Measurements from ENCODE around the gene TMEM204. TPM values are rescaled to one million over a fixed set of nuclear protein-coding genes. Genes with fewer than 3 reads are reported as not detected.

The TMEM204 gene
- polyA plus RNA-seq, 1 donor from 2014 or later, result not detected

GRCh38 chr16:1563786-1564185, 30.3 kb downstream of the TMEM204 start:
- Histone ChIP-seq H3F3A (ENCODE audit: insufficient read depth, low read length, poor library complexity, severe bottlenecking) (no peaks in the 10 kb centered on the region), H3K4me2 (ENCODE audit: low read length) (no peak overlapping the region), H3K79me2 (replicated peaks; ENCODE audit: insufficient read depth, low read length) (no peaks in the 10 kb centered on the region), H4K20me1 (ENCODE audit: insufficient read depth) (no peaks in the 10 kb centered on the region), H3K36me3 (ENCODE audit: insufficient read depth, low read length) (no peaks in the 10 kb centered on the region), H3K27me3 (ENCODE audit: insufficient read depth, low read depth, low read length) (no peaks in the 10 kb centered on the region), H3K9ac (ENCODE audit: low read length) (no peak overlapping the region), H3K9me3 (ENCODE audit: low read length) (no peaks in the 10 kb centered on the region), H3K4me3 (ENCODE audit: low read length) (no peak overlapping the region), H3K9me2 (ENCODE audit: insufficient read depth, low read length) (no peaks in the 10 kb centered on the region), H2AFZ (ENCODE audit: low read depth, low read length) (no peak overlapping the region), H3K27ac (ENCODE audit: low read length) (no peak overlapping the region)
- TF ChIP-seq, protein P1, sequence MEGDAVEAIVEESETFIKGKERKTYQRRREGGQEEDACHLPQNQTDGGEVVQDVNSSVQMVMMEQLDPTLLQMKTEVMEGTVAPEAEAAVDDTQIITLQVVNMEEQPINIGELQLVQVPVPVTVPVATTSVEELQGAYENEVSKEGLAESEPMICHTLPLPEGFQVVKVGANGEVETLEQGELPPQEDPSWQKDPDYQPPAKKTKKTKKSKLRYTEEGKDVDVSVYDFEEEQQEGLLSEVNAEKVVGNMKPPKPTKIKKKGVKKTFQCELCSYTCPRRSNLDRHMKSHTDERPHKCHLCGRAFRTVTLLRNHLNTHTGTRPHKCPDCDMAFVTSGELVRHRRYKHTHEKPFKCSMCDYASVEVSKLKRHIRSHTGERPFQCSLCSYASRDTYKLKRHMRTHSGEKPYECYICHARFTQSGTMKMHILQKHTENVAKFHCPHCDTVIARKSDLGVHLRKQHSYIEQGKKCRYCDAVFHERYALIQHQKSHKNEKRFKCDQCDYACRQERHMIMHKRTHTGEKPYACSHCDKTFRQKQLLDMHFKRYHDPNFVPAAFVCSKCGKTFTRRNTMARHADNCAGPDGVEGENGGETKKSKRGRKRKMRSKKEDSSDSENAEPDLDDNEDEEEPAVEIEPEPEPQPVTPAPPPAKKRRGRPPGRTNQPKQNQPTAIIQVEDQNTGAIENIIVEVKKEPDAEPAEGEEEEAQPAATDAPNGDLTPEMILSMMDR (IDR thresholded peaks at IDR 0.05; ENCODE audit: poor library complexity, severe bottlenecking), result no peak
- TF ChIP-seq TAF1 (IDR thresholded peaks at IDR 0.05; ENCODE audit: low read depth) (no peak), SMC3 (conservative IDR thresholded peaks at IDR 0.05; ENCODE audit: poor library complexity) (no peak), MXI1 (conservative IDR thresholded peaks at IDR 0.05; ENCODE audit: poor library complexity, severe bottlenecking) (no peak), EP300 (conservative IDR thresholded peaks at IDR 0.05; ENCODE audit: poor library complexity, severe bottlenecking) (no peak), RAD21 (conservative IDR thresholded peaks at IDR 0.05) (no peak), EZH2 (IDR thresholded peaks at IDR 0.05; ENCODE audit: borderline replicate concordance, insufficient read depth, low read length, poor library complexity, severe bottlenecking) (no peak), POLR2AphosphoS5 (IDR thresholded peaks at IDR 0.05) (no peak)
- TF ChIP-seq, protein P2, sequence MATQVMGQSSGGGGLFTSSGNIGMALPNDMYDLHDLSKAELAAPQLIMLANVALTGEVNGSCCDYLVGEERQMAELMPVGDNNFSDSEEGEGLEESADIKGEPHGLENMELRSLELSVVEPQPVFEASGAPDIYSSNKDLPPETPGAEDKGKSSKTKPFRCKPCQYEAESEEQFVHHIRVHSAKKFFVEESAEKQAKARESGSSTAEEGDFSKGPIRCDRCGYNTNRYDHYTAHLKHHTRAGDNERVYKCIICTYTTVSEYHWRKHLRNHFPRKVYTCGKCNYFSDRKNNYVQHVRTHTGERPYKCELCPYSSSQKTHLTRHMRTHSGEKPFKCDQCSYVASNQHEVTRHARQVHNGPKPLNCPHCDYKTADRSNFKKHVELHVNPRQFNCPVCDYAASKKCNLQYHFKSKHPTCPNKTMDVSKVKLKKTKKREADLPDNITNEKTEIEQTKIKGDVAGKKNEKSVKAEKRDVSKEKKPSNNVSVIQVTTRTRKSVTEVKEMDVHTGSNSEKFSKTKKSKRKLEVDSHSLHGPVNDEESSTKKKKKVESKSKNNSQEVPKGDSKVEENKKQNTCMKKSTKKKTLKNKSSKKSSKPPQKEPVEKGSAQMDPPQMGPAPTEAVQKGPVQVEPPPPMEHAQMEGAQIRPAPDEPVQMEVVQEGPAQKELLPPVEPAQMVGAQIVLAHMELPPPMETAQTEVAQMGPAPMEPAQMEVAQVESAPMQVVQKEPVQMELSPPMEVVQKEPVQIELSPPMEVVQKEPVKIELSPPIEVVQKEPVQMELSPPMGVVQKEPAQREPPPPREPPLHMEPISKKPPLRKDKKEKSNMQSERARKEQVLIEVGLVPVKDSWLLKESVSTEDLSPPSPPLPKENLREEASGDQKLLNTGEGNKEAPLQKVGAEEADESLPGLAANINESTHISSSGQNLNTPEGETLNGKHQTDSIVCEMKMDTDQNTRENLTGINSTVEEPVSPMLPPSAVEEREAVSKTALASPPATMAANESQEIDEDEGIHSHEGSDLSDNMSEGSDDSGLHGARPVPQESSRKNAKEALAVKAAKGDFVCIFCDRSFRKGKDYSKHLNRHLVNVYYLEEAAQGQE (IDR thresholded peaks at IDR 0.05; ENCODE audit: borderline replicate concordance), result no peak

GRCh38 chr16:1564325-1564724, 30.9 kb downstream of the TMEM204 start:
- H3K36me3 ChIP-seq (ENCODE audit: insufficient read depth, low read length), result no peaks in the 10 kb centered on the region
- no peaks in the 10 kb centered on the region for H3K9me3 ChIP-seq (ENCODE audit: low read length)
- TF ChIP-seq EP300 (conservative IDR thresholded peaks at IDR 0.05; ENCODE audit: poor library complexity, severe bottlenecking) (no peak), EZH2 (IDR thresholded peaks at IDR 0.05; ENCODE audit: borderline replicate concordance, insufficient read depth, low read length, poor library complexity, severe bottlenecking) (no peak), SMC3 (conservative IDR thresholded peaks at IDR 0.05; ENCODE audit: poor library complexity) (no peak), MXI1 (conservative IDR thresholded peaks at IDR 0.05; ENCODE audit: poor library complexity, severe bottlenecking) (no peak), TAF1 (IDR thresholded peaks at IDR 0.05; ENCODE audit: low read depth) (no peak), RAD21 (conservative IDR thresholded peaks at IDR 0.05) (no peak), POLR2AphosphoS5 (IDR thresholded peaks at IDR 0.05) (no peak)
- TF ChIP-seq, protein P2 (IDR thresholded peaks at IDR 0.05; ENCODE audit: borderline replicate concordance), result no peak
- TF ChIP-seq, protein P1 (IDR thresholded peaks at IDR 0.05; ENCODE audit: poor library complexity, severe bottlenecking), result no peak
- H3K9me2 ChIP-seq (ENCODE audit: insufficient read depth, low read length), result no peaks in the 10 kb centered on the region
- H3K4me3 ChIP-seq (ENCODE audit: low read length), result no peak overlapping the region
- H3K27me3 ChIP-seq (ENCODE audit: insufficient read depth, low read depth, low read length), result no peaks in the 10 kb centered on the region
- no peaks in the 10 kb centered on the region for H3F3A ChIP-seq (ENCODE audit: insufficient read depth, low read length, poor library complexity, severe bottlenecking)
- no peaks in the 10 kb centered on the region for H3K79me2 ChIP-seq (replicated peaks; ENCODE audit: insufficient read depth, low read length)
- no peak overlapping the region for H3K9ac ChIP-seq (ENCODE audit: low read length)
- no peaks in the 10 kb centered on the region for H4K20me1 ChIP-seq (ENCODE audit: insufficient read depth)
- no peak overlapping the region for H3K27ac ChIP-seq (ENCODE audit: low read length)
- no peak overlapping the region for H3K4me2 ChIP-seq (ENCODE audit: low read length)
- H2AFZ ChIP-seq (ENCODE audit: low read depth, low read length), result no peak overlapping the region

All from neural cell (in vitro differentiated cells).